H1 (cell line): ENCODE data around the gene HOXB3. TPM values are rescaled to one million over a fixed set of nuclear protein-coding genes. Genes with fewer than 3 reads are reported as not detected.

Experiments
- CTCF ChIA-PET: fragments of 300-600 bp; sonication (Branson Sonifier 250); formaldehyde crosslinking; loops from one replicate; lab custom pipeline; 2021; ENCODE audit not compliant: partially characterized antibody; lab: Charles Lee
- POLR2A ChIA-PET: fragments of 300-600 bp; sonication (Branson Sonifier 250); formaldehyde crosslinking; loops from one replicate; lab custom pipeline; 2021; ENCODE audit warnings: inconsistent platforms; ENCODE audit not compliant: partially characterized antibody; lab: Charles Lee
- DNase-seq, 2 experiments: peaks; one replicate each; pipeline versions ENCODE4 v3.0.0 to v3.0.0-alpha.2; 2010 to 2022; ENCODE audit warnings: low spot score in 2 of 2, low read depth in 1 of 2, mixed read lengths in 1 of 2
- FAIRE-seq: peaks from 2 replicates; lab custom pipeline; 2011; peaks lifted over from hg19 to GRCh38; lab: Jason Lieb, UNC
- H2AFZ ChIP-seq: 2 replicates; pipeline ENCODE4 v1.8.1; 2012; ENCODE audit warnings: low read length, inconsistent platforms
- H2AK5ac ChIP-seq: 2 replicates; pipeline ENCODE4 v1.6.1; 2013; ENCODE audit warnings: low read depth, low read length
- H2BK120ac ChIP-seq: replicated peaks from 2 replicates; pipeline ENCODE3; 2013; ENCODE audit warnings: low read depth, low read length, inconsistent platforms
- H2BK12ac ChIP-seq: 2 replicates; pipeline ENCODE4 v1.6.1; 2013; ENCODE audit warnings: low read depth, low read length
- H2BK15ac ChIP-seq: 2 replicates; pipeline ENCODE4 v1.6.1; 2013; ENCODE audit warnings: low read length
- H2BK20ac ChIP-seq: 2 replicates; pipeline ENCODE4 v1.6.1; 2013; ENCODE audit warnings: low read length
- H2BK5ac ChIP-seq: 2 replicates; pipeline ENCODE4 v1.6.1; 2013; ENCODE audit warnings: low read depth, low read length
- H3K14ac ChIP-seq: 2 replicates; pipeline ENCODE4 v1.6.1; 2013; ENCODE audit warnings: inconsistent platforms; ENCODE audit not compliant: insufficient read length
- H3K18ac ChIP-seq: 2 replicates; pipeline ENCODE4 v1.6.1; 2013; ENCODE audit warnings: low read length; ENCODE audit errors: extremely low read depth
- H3K23ac ChIP-seq: 2 replicates; pipeline ENCODE4 v1.6.1; 2013; ENCODE audit warnings: inconsistent platforms; ENCODE audit not compliant: insufficient read length
- H3K23me2 ChIP-seq: 2 replicates; pipeline ENCODE4 v1.6.1; 2013; ENCODE audit warnings: low read depth, low read length
- H3K27ac ChIP-seq: 2 replicates; pipeline ENCODE4 v1.6.1; 2011; ENCODE audit warnings: low read depth, low read length, inconsistent platforms
- H3K27me3 ChIP-seq, 4 experiments: replicated peaks in 1 of 4; 1 replicate in 1 of 4; 2 replicates in 3 of 4; pipeline versions ENCODE4 v1.6.1 to v1.8.1; 2011 to 2013; ENCODE audit warnings: low read length in 3 of 4, mild to moderate bottlenecking in 3 of 4, inconsistent platforms in 2 of 4, mixed read lengths in 2 of 4, moderate library complexity in 1 of 4; ENCODE audit not compliant: control insufficient read depth in 3 of 4, insufficient read depth in 3 of 4; ENCODE audit errors: extremely low read depth in 1 of 4
- H3K36me3 ChIP-seq, 4 experiments: 2 replicates each; pipeline versions ENCODE4 v1.6.1 to v1.8.1; 2011 to 2013; ENCODE audit warnings: mild to moderate bottlenecking in 4 of 4, low read length in 3 of 4, moderate library complexity in 2 of 4, control low read depth in 1 of 4, inconsistent platforms in 1 of 4; ENCODE audit not compliant: insufficient read depth in 4 of 4, control insufficient read depth in 2 of 4
- H3K4ac ChIP-seq: replicated peaks from 2 replicates; pipeline ENCODE3; 2013; ENCODE audit warnings: low read length, low read depth, mixed read lengths, inconsistent platforms; ENCODE audit not compliant: insufficient read length
- H3K4me1 ChIP-seq, 4 experiments: replicated peaks in 1 of 4; 1 replicate in 1 of 4; 2 replicates in 3 of 4; pipeline versions ENCODE4 v1.6.1 to v1.8.1; 2011 to 2013; ENCODE audit warnings: low read length in 3 of 4, inconsistent platforms in 2 of 4, mixed read lengths in 1 of 4; ENCODE audit not compliant: insufficient read depth in 4 of 4, control insufficient read depth in 3 of 4
- H3K4me2 ChIP-seq, 2 experiments: 2 replicates each; pipeline versions ENCODE4 v1.6.1 to v1.8.1; 2011 to 2013; ENCODE audit warnings: low read depth in 2 of 2, low read length in 2 of 2, control low read depth in 1 of 2, inconsistent platforms in 1 of 2, mild to moderate bottlenecking in 1 of 2; ENCODE audit not compliant: insufficient read depth in 1 of 2
- H3K4me3 ChIP-seq, 4 experiments: fragments of 200-600, 300-600 bp in 1 of 4; sonication (generic), shearing (Covaris generic), sonication (Bioruptor Twin) in 1 of 4; 2 replicates each; pipeline versions ENCODE4 v1.5.1 to v1.8.1; 2011 to 2016; ENCODE audit warnings: low read length in 4 of 4, low read depth in 3 of 4, control low read depth in 2 of 4, inconsistent platforms in 2 of 4, mild to moderate bottlenecking in 2 of 4, mixed read lengths in 1 of 4, moderate library complexity in 1 of 4; ENCODE audit not compliant: insufficient read depth in 2 of 4; ENCODE audit errors: extremely low read depth in 1 of 4
- H3K56ac ChIP-seq: replicated peaks from 2 replicates; pipeline ENCODE3; 2013; ENCODE audit warnings: low read depth, mild to moderate bottlenecking, mixed read lengths, low read length, inconsistent platforms; ENCODE audit not compliant: insufficient read length
- H3K79me1 ChIP-seq: 2 replicates; pipeline ENCODE4 v1.6.1; 2013; ENCODE audit warnings: low read depth, low read length, control low read depth
- H3K79me2 ChIP-seq, 2 experiments: 2 replicates each; pipeline versions ENCODE4 v1.6.1 to v1.8.1; 2012 to 2013; ENCODE audit warnings: low read length in 2 of 2, mild to moderate bottlenecking in 2 of 2, inconsistent platforms in 1 of 2; ENCODE audit not compliant: insufficient read depth in 2 of 2, control insufficient read depth in 1 of 2
- H3K9ac ChIP-seq, 4 experiments: replicated peaks in 1 of 4; 1 replicate in 1 of 4; 2 replicates in 3 of 4; pipeline versions ENCODE4 v1.6.1 to v1.8.1; 2011 to 2013; ENCODE audit warnings: low read depth in 3 of 4, low read length in 3 of 4, control low read depth in 2 of 4, mild to moderate bottlenecking in 2 of 4, moderate library complexity in 2 of 4, inconsistent platforms in 1 of 4; ENCODE audit errors: extremely low read depth in 1 of 4
- H3K9me3 ChIP-seq, 2 experiments: 2 replicates each; pipeline versions ENCODE4 v1.6.1 to v1.8.1; 2012 to 2013; ENCODE audit warnings: mild to moderate bottlenecking in 2 of 2, moderate library complexity in 2 of 2, control low read depth in 1 of 2, inconsistent platforms in 1 of 2, low read depth in 1 of 2, low read length in 1 of 2, mixed read lengths in 1 of 2; ENCODE audit not compliant: insufficient read depth in 2 of 2
- H4K20me1 ChIP-seq, 2 experiments: replicated peaks in 1 of 2; 2 replicates each; pipeline versions ENCODE3 to v1.8.1; 2011 to 2013; ENCODE audit warnings: inconsistent platforms in 2 of 2, low read length in 2 of 2, mild to moderate bottlenecking in 1 of 2; ENCODE audit not compliant: insufficient read depth in 2 of 2, control insufficient read depth in 1 of 2
- H4K5ac ChIP-seq: 2 replicates; pipeline ENCODE4 v1.6.1; 2013; ENCODE audit warnings: low read length, low read depth, mixed read lengths, inconsistent platforms; ENCODE audit not compliant: insufficient read length
- H4K8ac ChIP-seq: 2 replicates; pipeline ENCODE4 v1.8.0; 2013; ENCODE audit warnings: mild to moderate bottlenecking, moderate library complexity, low read length, inconsistent platforms; ENCODE audit not compliant: insufficient read depth; ENCODE audit errors: extremely low read depth
- H4K91ac ChIP-seq: replicated peaks from 2 replicates; pipeline ENCODE3; 2013; ENCODE audit warnings: low read length, mixed read lengths, inconsistent platforms; ENCODE audit not compliant: insufficient read length
- BACH1 ChIP-seq: IDR thresholded peaks from 2 replicates; pipeline ENCODE4 v1.6.1; 2012; ENCODE audit warnings: low read length, improper control_type of control experiment
- CHD1 ChIP-seq: IDR thresholded peaks from 2 replicates; pipeline ENCODE4 v1.6.1; 2012; ENCODE audit warnings: low read depth, low read length, improper control_type of control experiment
- KDM1A ChIP-seq: fragments of 200-600, 300-600 bp; sonication (generic); IDR thresholded peaks from 2 replicates; pipeline ENCODE4 v1.7.1; 2016; ENCODE audit warnings: mild to moderate bottlenecking, low read length, borderline replicate concordance
- KDM5A ChIP-seq: fragments of 200-600 bp; IDR thresholded peaks from 2 replicates; pipeline ENCODE4 v1.7.1; 2012; ENCODE audit warnings: mild to moderate bottlenecking, low read length, inconsistent platforms, mixed read lengths
- MAX ChIP-seq: IDR thresholded peaks from 2 replicates; pipeline ENCODE4 v1.6.1; 2012; ENCODE audit warnings: inconsistent platforms
- NANOG ChIP-seq: IDR thresholded peaks from 2 replicates; pipeline ENCODE4 v1.6.1; 2011; ENCODE audit warnings: low read length, low read depth, mild to moderate bottlenecking, inconsistent platforms; ENCODE audit not compliant: insufficient read depth, poor library complexity, severe bottlenecking
- SP1 ChIP-seq: IDR thresholded peaks from 2 replicates; pipeline ENCODE4 v1.6.1; 2011; ENCODE audit warnings: low read depth, low read length
- WGBS, 2 experiments: shearing (Covaris generic) in 1 of 2; methylation state at CpG; one replicate each; pipeline versions ENCODE4 v1.1.6 to v1.1.7; 2013 to 2015; ENCODE audit warnings: low lambda C conversion rate in 2 of 2, mixed read lengths in 2 of 2, inconsistent platforms in 1 of 2, low coverage in 1 of 2, missing lambda C conversion rate in 1 of 2; ENCODE audit not compliant: insufficient replicate concordance in 2 of 2, insufficient coverage in 1 of 2, insufficient read length in 1 of 2; ENCODE audit errors: extremely low coverage in 1 of 2, missing lambda C conversion rate in 1 of 2; 5-methylcytosine and 5-hydroxymethylcytosine counted together
- polyA plus RNA-seq, 7 experiments: library from polyadenylated mRNA; depleted of rRNA in 3 of 7; stranded (reverse) in 5 of 7; unstranded in 2 of 7; fragments of >200 nt in 5 of 7; fragments of 200-250 nt in 2 of 7; gene quantifications; 1 replicate in 5 of 7; 2 replicates in 1 of 7; 4 replicates in 1 of 7; pipeline versions ENCODE4 v1.2.1 to v1.2.3, GENCODE V29; 2011 to 2013; ENCODE audit warnings: missing spikeins in 2 of 7, mixed read lengths in 2 of 7
- total RNA-seq: library from RNA; stranded (reverse); fragmentation: NEBNext Ultra II Directional; extraction: Animal tissue kit (Norgen Biotek cat#: 25700); gene quantifications from 2 replicates; pipeline ENCODE4 v1.2.1, GENCODE V29; 2021

The HOXB3 gene
- total and polyA plus RNA-seq, 2 of the 8 experiments (the other 6 are each of a cell fraction or from before 2014, with no cell fraction given), result not detected

DNA sequence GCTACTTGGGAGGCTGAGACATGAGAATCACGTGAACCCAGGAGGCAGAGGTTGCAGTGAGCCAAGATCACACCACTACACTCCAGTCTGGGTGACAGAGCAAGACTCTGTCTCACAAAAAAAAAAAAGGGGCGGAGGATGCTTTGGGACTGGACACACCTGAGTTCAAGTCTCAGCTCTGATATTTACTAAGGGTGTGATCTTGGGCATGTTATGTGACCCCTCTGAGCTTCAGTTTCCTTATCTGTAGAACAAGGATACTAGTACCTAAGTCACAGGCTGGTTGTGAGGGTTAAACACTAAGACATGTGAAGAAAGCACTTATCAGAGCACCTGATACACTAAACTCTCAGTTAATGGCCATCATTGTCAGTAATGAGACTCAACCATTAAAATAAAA, 85.1 kb downstream of the HOXB3 start:
- H2BK12ac ChIP-seq, result no peak overlapping the region
- no peak overlapping the region for H3K56ac ChIP-seq
- DNase-seq (no peak), FAIRE-seq (no peak)
- H2AK5ac ChIP-seq, result no peak overlapping the region
- H4K20me1 ChIP-seq, result no peaks in the 10 kb centered on the region
- H3K9ac ChIP-seq, result no peak overlapping the region
- no peak overlapping the region for H3K4me3 ChIP-seq
- H3K14ac ChIP-seq, result no peak overlapping the region
- no peak overlapping the region for H4K91ac ChIP-seq
- H2BK5ac ChIP-seq, result no peak overlapping the region
- no peak overlapping the region for H2BK15ac ChIP-seq
- TF ChIP-seq NANOG (no peak), MAX (no peak), KDM5A (no peak), CHD1 (no peak), BACH1 (no peak), KDM1A (no peak), SP1 (no peak)
- H3K27me3 ChIP-seq, result peaks cover 0 to 13% (median 8%) of the 10 kb centered on the region in 4 experiments; a peak in 5 of 7 replicates
- no peak overlapping the region for H2BK120ac ChIP-seq
- ChIA-PET CTCF (interaction anchor here (0.7 to 5.0 kb wide), 7 partner anchors 11 to 118 kb away, joined by 3 to 34 read pairs (median 6); partner anchors contain the start of gene HOXB3), POLR2A (interaction anchor here (1.4 to 1.8 kb wide), 2 partner anchors 11 to 16 kb away, joined by 3 to 6 read pairs; no protein-coding TSS in a partner anchor)
- no peak overlapping the region for H3K27ac ChIP-seq
- H3K23ac ChIP-seq, result no peak overlapping the region
- H3K79me1 ChIP-seq, result no peaks in the 10 kb centered on the region
- H2AFZ ChIP-seq, result no peak overlapping the region
- no peak overlapping the region for H3K4me2 ChIP-seq
- H4K8ac ChIP-seq, result no peak overlapping the region
- H3K4ac ChIP-seq, result no peak overlapping the region
- peaks cover 0 to 4% (median 0%) of the 10 kb centered on the region in 4 experiments; a peak in 2 of 7 replicates for H3K4me1 ChIP-seq
- H3K18ac ChIP-seq, result no peak overlapping the region
- no peaks in the 10 kb centered on the region for H3K79me2 ChIP-seq
- no peak overlapping the region for H4K5ac ChIP-seq
- 83% methylated on average over 2 of the region's 2 CpGs; no CpG with 5 or more reads in 1 of the 2 experiments for WGBS, 2 experiments
- H3K23me2 ChIP-seq, result no peaks in the 10 kb centered on the region
- H3K36me3 ChIP-seq, result no peaks in the 10 kb centered on the region
- no peaks in the 10 kb centered on the region for H3K9me3 ChIP-seq
- H2BK20ac ChIP-seq, result no peak overlapping the region
